Fibroblast of skin of back (primary cell): ENCODE measurements around the gene EFCAB8.
"Not testable (repeated sequence)": the region's sequence is repeated elsewhere in the genome, so short reads cannot be mapped to it uniquely, and the experiment has no call there.

Experiments
- DNase-seq: peaks from one replicate; pipeline ENCODE4 v3.0.0-alpha.2; 2013

EFCAB8 gene

GRCh38 chr20:32841174-32841573, 17.5 kb upstream of the EFCAB8 start:
- DNase-seq = no peak

DNA sequence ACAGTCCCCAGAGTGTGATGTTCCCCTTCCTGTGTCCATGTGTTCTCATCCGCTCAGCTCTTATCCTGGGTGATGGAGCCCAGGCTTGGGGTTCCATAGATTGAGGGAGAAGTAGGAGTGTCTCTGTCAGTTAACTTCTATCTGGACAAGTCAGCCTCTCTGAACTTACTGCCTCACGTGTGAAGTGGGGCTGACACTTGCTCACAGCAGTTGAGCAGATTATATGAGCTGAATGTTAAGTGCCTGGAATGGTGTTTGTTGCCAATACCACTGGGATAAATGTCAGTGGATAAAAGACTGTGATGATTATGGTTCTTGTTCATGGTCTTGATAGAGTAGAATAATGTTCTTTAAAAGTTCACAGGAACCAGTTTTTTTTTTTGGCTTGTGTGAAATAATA, 17.1 kb upstream of the EFCAB8 start:
- DNase-seq = no peak

GRCh38 chr20:32842688-32843524, 15.8 kb upstream of the EFCAB8 start:
- DNase-seq = no peak

GRCh38 chr20:32845786-32846185, 12.9 kb upstream of the EFCAB8 start:
- DNase-seq = no peak

DNA sequence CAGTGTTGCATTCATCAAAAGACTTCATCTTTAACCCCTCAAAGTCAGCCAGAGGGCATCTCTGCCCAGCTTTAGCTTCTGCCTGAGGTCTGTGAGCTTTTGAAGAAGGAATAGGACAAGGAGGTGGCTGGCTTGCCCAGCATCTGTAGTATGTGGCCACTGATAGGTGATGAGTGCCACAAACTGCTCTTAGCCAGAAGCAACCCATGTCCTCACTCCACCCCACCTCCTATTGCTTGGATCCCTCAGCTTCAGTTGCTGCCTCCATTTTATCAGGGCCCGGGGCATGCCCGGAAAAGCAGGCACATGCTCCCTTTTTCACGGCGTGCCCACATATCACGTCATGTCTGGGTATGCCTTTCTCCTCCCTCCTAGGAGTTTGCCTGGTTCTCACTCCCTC, 11.9 kb upstream of the EFCAB8 start:
- no peak for DNase-seq

GRCh38 chr20:32847964-32848363, 10.8 kb upstream of the EFCAB8 start:
- no peak for DNase-seq

DNA sequence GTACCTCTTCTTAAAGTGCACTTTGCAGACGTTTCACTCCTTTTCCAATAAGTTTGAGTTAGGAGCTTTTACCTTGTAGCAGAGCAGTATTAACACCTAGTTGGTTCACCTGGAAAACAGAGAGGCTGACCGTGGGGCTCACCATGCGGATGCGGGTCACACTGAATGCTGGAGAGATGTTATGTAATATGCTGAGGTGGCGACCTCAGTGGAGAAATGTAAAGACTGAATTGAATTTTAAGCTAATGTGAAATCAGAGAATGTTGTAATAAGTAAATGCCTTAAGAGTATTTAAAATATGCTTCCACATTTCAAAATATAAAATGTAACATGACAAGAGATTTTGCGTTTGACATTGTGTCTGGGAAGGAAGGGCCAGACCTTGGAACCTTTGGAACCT, 9.9 kb upstream of the EFCAB8 start:
- no peak for DNase-seq

- no peak for DNase-seq
Observed at GRCh38 chr20:32849577-32849976, 9.1 kb upstream of the EFCAB8 start.

DNA sequence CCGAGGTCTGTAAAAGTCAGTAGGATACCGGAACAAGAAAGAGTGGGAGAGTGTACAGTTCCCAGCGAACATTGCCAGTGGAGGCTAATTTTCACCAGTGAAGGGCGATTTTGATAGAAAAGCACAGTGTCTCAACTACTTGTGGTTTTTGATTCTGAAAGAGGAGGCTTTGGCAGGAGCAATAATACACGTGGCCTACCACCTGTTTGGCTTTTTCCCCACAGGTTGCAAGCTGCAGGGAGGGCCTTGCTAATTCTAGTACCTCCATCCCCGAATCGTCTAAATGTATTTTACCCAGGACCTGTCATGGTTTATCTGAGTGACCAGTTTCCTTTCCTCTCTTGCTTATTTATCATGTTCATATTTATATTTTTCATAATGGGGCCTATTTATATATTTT, 3.3 kb upstream of the EFCAB8 start:
- no peak for DNase-seq

DNA sequence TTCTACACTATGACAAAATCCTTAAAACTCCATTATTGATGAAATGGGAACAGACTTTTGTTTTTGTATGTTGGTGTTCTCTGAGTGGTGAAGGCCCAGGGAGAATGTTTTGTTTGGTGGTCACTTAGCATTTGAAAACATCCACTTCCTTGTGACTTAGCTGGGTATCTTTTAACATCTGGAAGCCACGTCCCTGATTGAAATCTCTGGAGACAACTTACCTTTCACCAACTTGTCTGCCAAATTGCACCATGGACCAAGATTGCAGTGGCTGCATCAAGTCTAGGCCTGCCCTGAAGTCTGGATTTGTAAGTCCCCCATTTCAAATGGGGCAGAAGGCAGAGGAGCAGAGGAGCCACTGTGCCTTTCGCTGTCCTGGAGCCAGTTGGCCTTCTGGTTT, 534 bp upstream of the EFCAB8 start:
- DNase-seq = no peak

DNA sequence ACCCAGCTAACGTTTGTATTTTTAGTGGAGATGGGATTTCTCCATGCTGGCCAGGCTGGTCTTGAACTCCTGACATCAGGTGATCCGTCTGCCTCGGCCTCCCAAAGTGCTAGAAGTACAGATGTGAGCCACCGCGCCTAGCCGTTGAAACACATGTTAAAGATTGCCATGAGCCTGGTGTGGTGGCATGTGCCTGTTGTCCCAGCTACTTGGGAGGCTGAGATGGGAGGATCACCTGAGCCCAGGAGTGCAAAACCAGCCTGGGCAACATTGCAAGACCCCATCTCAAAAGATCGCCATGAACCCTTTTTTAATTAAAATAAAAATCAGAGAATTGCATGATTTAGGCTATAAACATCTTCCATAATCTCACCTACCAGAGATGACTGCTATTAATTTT, 2.7 kb downstream of the EFCAB8 start:
- no peak for DNase-seq

GRCh38 chr20:32869562-32869961, 10.8 kb downstream of the EFCAB8 start:
- no peak for DNase-seq

GRCh38 chr20:32870526-32870925, 11.8 kb downstream of the EFCAB8 start:
- DNase-seq = not testable (repeated sequence)

- no peak for DNase-seq
Observed at GRCh38 chr20:32870985-32871384, 12.3 kb downstream of the EFCAB8 start.

GRCh38 chr20:32871627-32872160, 13.0 kb downstream of the EFCAB8 start:
- no peak for DNase-seq

DNA sequence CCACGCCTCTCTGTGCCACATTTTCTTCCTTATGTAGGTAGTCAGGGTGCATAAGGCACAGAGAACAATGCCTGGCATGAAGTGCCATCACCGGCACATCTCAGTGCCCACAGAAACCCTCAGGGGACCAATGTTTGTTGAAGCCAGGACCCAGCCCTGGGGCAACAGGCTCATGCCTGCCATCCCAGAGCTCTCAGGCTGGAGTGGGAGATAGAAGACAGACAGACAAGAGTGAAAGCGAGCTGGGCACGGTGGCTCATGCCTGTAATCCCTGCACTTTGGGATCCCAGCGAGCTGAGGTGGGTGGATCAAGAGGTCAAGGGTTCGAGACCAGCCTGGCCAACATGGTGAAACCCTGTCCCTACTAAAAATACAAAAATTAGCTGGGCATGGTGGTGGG, 13.5 kb downstream of the EFCAB8 start:
- DNase-seq = no peak

DNA sequence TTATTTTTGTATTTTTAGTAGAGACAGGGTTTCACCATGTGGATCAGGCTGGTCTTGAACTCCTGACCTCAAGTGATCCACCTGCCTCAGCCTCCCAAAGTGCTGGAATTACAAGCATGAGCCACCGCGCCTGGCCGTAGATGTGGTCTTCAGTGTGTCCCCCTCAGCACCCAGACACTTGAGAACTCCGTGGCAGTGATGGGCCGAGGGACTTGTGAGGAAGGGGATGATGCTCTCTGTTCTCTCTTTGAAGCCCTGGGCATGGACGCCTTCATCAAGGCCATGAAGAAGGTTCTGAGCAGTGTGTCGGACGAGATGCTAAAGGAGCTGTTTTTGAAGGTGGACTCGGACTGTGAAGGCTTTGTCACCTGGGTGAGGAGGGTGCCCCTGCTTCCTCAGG, 16.9 kb downstream of the EFCAB8 start:
- DNase-seq = no peak

DNA sequence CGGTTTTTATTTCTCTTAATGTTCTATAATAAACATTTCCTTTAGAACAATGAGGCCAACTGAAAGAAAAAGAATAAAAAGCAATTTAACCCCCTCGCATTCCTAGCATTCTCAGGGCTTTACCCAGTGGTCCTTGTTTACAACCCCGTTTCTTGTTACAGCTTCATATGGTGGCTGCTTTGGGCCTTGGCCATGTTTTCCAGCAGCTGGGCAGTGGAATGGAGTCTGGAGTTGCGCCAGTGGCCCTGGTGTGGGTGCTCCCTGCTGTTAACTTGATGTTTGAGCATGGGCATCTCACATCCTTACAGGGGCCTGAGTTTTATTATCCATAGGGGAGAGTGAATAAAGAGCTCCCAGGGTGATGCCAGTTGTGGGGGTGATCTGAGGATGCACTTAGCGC, 18.8 kb downstream of the EFCAB8 start:
- peak; percentile 47 for DNase-seq

GRCh38 chr20:32878820-32879219, 20.1 kb downstream of the EFCAB8 start:
- no peak for DNase-seq

GRCh38 chr20:32879538-32879937, 20.8 kb downstream of the EFCAB8 start:
- no peak for DNase-seq

GRCh38 chr20:32880635-32881034, 21.9 kb downstream of the EFCAB8 start:
- no peak for DNase-seq

DNA sequence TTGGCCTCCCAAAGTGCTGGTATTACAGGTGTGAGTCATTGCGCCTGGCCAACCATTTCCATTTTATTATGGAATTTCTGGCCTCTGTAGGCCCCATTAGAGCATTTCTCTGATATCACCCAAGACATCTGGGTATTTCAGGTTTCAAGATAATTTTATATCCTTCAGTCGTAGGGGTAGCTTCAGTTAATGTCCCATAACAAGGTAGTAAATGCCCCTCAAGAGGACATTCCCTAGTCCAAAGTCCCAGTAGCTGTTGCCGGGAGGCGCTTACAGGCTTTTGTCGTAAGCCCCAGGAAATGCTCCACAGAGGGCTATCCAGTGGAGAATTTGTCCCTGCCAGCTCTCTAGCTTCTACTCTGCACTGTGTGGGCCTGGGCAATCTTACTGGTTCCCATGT, 24.4 kb downstream of the EFCAB8 start:
- no peak for DNase-seq

GRCh38 chr20:32885185-32885584, 26.5 kb downstream of the EFCAB8 start:
- no peak for DNase-seq

DNA sequence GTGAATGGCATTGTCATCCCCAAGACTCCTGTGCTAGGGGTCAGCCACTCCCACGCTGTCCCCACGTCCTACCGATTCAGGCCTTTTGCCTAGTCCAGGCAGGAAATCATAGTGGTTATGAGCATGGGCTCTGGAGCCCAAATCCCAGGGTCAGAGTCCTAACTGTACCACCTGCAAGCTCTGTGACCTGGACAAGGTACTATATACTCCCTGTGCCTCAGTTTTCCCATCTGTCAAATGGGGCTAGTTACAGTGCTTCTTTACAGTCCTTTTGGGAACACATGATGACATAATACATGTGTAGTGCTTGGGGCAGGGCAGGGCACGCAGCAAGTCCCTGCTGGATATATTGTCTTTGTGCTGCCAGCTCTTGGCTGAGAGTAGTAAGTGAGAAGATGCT, 27.2 kb downstream of the EFCAB8 start:
- DNase-seq = no peak

DNA sequence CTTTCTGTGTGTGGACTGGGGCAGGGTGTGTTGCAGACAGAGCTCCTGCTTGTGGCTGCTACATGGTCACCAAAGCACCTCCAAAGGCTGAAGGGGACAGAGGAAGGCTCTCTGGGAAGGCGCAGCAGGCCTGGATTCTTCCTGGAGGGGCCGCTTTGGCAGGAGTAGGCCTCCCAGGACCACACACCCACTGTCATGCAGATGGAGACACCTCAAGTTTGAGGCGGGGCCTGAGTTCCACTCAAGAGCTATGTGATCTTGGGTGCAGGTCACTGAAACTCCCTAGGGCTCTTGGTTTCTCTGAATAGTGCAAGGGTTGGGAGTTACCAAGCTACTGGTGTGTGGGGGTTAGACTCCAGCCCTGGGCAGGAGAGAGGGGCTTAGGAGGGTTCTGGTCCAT, 27.9 kb downstream of the EFCAB8 start:
- DNase-seq = no peak
